Activated gamma-delta T cell treated with anti-CD3 and anti-CD28 coated beads, Interleukin-2, amount 50 U/mL, for 16 hours (primary cell): Measurements from ENCODE around the gene GOLGA1.

Source experiments
- DNase-seq: peaks from one replicate; pipeline ENCODE4 v3.0.0-alpha.2; 2020; ENCODE audit warnings: low read depth

Gene GOLGA1

DNA sequence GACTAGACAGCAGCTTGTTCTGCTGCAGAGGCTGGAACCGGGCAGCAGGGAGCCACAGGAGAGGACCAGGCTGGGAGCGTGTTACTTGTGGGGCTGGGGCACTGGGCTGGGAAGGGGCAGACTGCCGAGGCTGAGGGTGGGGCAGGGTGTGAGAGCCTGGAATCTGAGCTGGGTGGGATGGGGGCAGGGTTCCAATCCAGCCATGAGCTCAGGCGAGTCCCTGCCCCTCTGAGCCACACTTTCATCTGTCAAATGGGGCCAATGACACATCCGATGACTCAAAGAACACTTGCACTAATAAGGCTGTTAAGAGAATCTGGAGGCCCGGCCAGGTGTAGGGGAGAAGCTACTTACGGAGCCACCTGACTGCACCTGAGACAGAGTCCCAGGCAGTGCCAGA, 106.3 kb downstream of the GOLGA1 start:
- no peak for DNase-seq

DNA sequence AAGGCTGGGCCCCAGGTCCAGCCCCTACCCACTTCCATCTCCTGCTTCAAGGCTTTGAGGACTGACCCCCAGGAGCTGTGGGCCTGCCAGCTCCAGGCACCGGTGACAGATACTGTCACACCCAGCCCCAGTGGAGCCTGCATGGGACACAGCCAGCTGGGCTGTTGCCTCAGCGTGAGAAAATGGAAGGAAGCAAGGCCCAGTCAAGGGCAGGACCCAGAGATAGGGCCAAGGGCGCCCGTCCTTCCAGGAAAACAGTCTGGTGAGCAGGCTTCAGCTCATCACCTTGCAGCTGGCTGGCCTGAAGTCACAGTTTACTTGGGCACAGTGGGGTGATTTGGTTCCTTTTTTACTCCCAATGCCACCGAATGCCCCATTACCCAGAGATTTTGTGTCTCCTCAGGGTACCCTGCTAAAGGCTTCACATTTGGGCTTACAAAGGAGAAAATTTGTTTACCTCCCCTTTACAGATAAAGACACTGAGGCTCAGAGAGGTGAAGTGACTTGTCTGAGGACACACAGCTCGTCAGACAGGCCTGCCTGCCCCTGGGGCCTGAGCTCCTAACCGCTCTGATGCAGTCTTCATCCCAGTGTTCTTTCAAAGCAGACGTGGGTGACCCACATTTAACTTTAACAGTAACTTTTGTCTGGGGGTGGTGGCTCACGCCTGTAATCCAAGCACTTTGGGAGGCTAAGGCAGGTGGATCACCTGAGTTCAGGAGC, 109.1 kb downstream of the GOLGA1 start:
- no peak for DNase-seq

DNA sequence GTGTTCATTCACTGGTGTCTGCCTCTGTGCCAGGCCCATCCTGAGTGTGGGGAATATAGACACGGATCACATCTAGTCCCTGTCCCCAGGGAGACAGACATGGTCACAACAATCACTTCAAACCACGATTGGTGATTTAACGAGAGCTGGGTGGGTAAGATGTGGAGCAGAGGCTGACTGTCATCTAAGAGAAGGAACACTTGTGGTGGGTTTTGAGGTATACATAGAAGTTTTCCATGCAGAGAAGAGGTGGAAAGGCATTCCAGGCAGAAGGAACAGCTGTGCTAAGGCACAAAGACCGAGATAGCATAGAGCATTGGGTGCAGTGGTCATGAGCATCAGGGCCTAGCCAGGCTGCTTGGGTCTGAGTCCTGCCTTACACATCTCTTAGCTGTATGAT, 110.3 kb downstream of the GOLGA1 start:
- DNase-seq = no peak

DNA sequence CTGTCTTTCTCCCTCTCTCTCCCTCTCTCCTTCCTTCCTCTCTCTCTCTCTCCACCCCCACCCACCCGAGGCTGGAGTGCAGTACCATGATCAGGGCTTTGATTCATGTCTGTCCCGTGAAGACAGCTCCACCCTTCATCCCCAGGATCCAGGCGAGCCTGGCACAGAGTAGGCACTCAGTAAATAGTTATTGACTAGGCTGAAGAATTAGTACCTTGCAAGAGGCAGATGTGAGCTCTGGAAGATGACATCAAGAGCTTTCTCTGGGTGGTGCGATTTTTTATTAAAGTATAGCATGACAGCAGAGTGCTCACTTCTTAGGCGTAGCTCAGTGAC, 111.6 kb downstream of the GOLGA1 start:
- no peak for DNase-seq

DNA sequence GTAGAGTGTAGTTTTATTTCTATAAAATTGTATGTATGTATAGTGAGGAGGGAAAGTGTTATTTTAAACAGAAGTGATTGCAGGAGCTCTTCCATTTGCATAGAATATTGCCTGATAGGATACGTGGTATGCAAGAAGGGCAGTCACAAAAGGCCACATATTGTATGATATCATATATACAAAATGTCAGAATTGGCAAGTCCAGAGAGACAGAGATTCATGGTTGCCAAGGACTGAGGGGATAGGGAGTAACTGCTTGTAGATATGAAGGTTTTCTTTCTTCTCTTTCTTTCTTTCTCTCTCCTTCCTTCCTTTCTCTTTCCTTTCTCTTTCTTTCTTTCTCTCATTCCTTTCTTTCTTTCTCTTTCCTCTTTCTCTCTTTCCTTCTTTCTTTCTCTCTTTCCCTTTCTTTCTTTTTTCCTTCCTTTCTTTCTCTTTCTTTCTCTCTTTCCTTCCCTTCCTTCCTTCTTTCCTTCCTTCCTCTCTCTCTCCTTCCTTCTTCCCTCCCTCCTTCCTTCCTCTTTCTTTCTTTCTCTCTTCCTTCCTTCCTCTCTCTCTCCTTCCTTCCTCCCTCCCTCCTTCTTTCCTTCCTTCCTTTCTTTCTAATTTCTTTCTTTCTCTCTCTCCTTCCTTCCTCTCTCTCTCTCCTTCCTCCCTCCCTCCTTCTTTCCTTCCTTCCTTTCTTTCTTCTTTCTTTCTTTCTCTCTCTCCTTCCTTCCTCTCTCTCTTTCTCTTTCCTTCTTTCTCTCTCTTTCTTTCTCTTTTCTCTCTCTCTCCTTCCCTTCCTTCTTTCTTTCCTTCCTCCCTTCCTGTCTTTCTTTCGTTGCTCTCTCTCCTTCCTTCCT, 112.2 kb downstream of the GOLGA1 start:
- DNase-seq = no peak
